ENCODE measurements around the gene SULT6B1. TPM values are rescaled to one million over a fixed set of nuclear protein-coding genes. Genes with fewer than 3 reads are reported as not detected.
"Not testable (repeated sequence)": the region's sequence is repeated elsewhere in the genome, so short reads cannot be mapped to it uniquely, and the experiment has no call there.

Gene SULT6B1
- total RNA-seq, 1 experiment from 2014 or later, result not detected

GRCh38 chr2:37198681-37199065 lies 10.2 kb upstream of the SULT6B1 start:
- H3K27me3 ChIP-seq (ENCODE audit: insufficient read depth, low read depth), result no peaks in the 10 kb centered on the region
- H3K9me3 ChIP-seq (ENCODE audit: insufficient read depth, low read depth), result peaks cover 6% of the 10 kb centered on the region
- H2AFZ ChIP-seq, result no peak overlapping the region
- no peak overlapping the region for H3K4me2 ChIP-seq
- ChIA-PET POLR2A (ENCODE audit: unreplicated experiment) (no interaction called here), CTCF (no interaction called here)
- H3K4me1 ChIP-seq (replicated peaks; ENCODE audit: insufficient read depth), result peaks cover 16% of the 10 kb centered on the region
- H3K9me2 ChIP-seq (ENCODE audit: insufficient read depth), result no peaks in the 10 kb centered on the region
- intact Hi-C loops (cut with micrococcal nuclease; ENCODE audit: unreplicated experiment), result loop anchor here (2.0 kb wide), 1 partner anchor 18 kb away; no protein-coding TSS in a partner anchor
- H3K27ac ChIP-seq, result no peak overlapping the region
- 0 out of 2 replicates have a peak, but pooled peaks cover 4% of the 10 kb centered on the region for H4K20me1 ChIP-seq (ENCODE audit: insufficient read depth)
- BruUV-seq (replicated peaks), result no TSS peak
- no peak overlapping the region for H3K4me3 ChIP-seq
- DNase-seq, result no peak
- TF ChIP-seq CTCF (conservative IDR thresholded peaks at IDR 0.05) (no peak), EZH2 (IDR thresholded peaks at IDR 0.05; ENCODE audit: low read depth) (no peak)
- peaks cover 31% of the 10 kb centered on the region; the same call in 1 of the 2 replicates for H3F3A ChIP-seq (ENCODE audit: insufficient read depth, low read depth)
- H3K79me2 ChIP-seq (ENCODE audit: low read depth), result peaks cover 32% of the 10 kb centered on the region
- H3K36me3 ChIP-seq (ENCODE audit: low read depth), result peaks cover 28% of the 10 kb centered on the region

- peak; percentile 69 to 78 for DNase-seq
- no peaks in the 10 kb centered on the region for H3K9me2 ChIP-seq (ENCODE audit: insufficient read depth)
- H3K4me1 ChIP-seq (replicated peaks; ENCODE audit: insufficient read depth), result peaks cover 16% of the 10 kb centered on the region
- H3K79me2 ChIP-seq (ENCODE audit: low read depth), result peaks cover 28% of the 10 kb centered on the region
- H3K36me3 ChIP-seq (ENCODE audit: low read depth), result peaks cover 13% of the 10 kb centered on the region; the same call in 1 of the 2 replicates
- H3K4me3 ChIP-seq, result peak within 1 kb of the TSS; percentile 65
- H3F3A ChIP-seq (ENCODE audit: insufficient read depth, low read depth), result peaks cover 17% of the 10 kb centered on the region; the same call in 1 of the 2 replicates
- H3K9me3 ChIP-seq (ENCODE audit: insufficient read depth, low read depth), result no peaks in the 10 kb centered on the region; the same call in 1 of the 2 replicates
- intact Hi-C loops (cut with micrococcal nuclease; ENCODE audit: unreplicated experiment), result loop anchor here (2.0 kb wide), 1 partner anchor 40 kb away; the partner anchor contains the start of gene EIF2AK2
- TF ChIP-seq CTCF (conservative IDR thresholded peaks at IDR 0.05), result no peak
- TF ChIP-seq EZH2 (IDR thresholded peaks at IDR 0.05; ENCODE audit: low read depth), result no peak
- H3K27ac ChIP-seq, result peak within 1 kb of the TSS; percentile 41
- no peaks in the 10 kb centered on the region for H3K27me3 ChIP-seq (ENCODE audit: insufficient read depth, low read depth)
- POLR2A ChIA-PET (ENCODE audit: unreplicated experiment), result interaction anchor here (0.5 to 0.6 kb wide), 3 partner anchors 32 to 1075 kb away, joined by 3 to 6 read pairs (median 3); partner anchors contain the start of gene EIF2AK2
- CTCF ChIA-PET, result no interaction called here
- H4K20me1 ChIP-seq (ENCODE audit: insufficient read depth), result 0 out of 2 replicates have a peak, but pooled peaks cover 4% of the 10 kb centered on the region
- peak within 1 kb of the TSS; percentile 99 for H3K4me2 ChIP-seq
- BruUV-seq (replicated peaks), result no TSS peak
- H2AFZ ChIP-seq, result peak within 1 kb of the TSS; percentile 77
These were observed 8.1 kb upstream of the SULT6B1 start, which contains the start of gene CEBPZOS for GRCh38 chr2:37196320-37197195. Gene CEBPZOS (plus strand): TSS chr2:37196496. CDS start chr2:37199705, 3,209 bp downstream.

- BruUV-seq (replicated peaks); H4K20me1 ChIP-seq (ENCODE audit: insufficient read depth); H3K9me2 ChIP-seq (ENCODE audit: insufficient read depth); DNase-seq; H3K27ac ChIP-seq; H3K36me3 ChIP-seq (ENCODE audit: low read depth); H3K9me3 ChIP-seq (ENCODE audit: insufficient read depth, low read depth); H3K27me3 ChIP-seq (ENCODE audit: insufficient read depth, low read depth): not testable (repeated sequence)
- CTCF ChIA-PET, result interaction anchor here (0.6 kb wide), 1 partner anchor 1822 kb away, joined by 3 read pairs; no protein-coding TSS in a partner anchor
- Histone ChIP-seq H3F3A (ENCODE audit: insufficient read depth, low read depth) (peaks cover 10% of the 10 kb centered on the region; the same call in 1 of the 2 replicates), H3K4me2 (peak overlapping the region; percentile 99), H3K4me3 (peak overlapping the region; percentile 65), H3K4me1 (replicated peaks; ENCODE audit: insufficient read depth) (peaks cover 16% of the 10 kb centered on the region), H3K79me2 (ENCODE audit: low read depth) (peaks cover 28% of the 10 kb centered on the region), H2AFZ (peak overlapping the region; percentile 77)
- POLR2A ChIA-PET (ENCODE audit: unreplicated experiment), result interaction anchor here (0.6 kb wide), 2 partner anchors 39 to 983 kb away, joined by 3 to 4 read pairs; partner anchors contain the start of gene EIF2AK2
- intact Hi-C loops (cut with micrococcal nuclease; ENCODE audit: unreplicated experiment), result loop anchor here (2.0 kb wide), 1 partner anchor 39 kb away; the partner anchor contains the start of gene EIF2AK2
These were observed 7.4 kb upstream of the SULT6B1 start for GRCh38 chr2:37195862-37196319.

Data from PC-9 (cell line).